HG03103 (cell line): ENCODE results near the gene HOXA13.

Experiments
- ATAC-seq: cut with Tn5 transposase; IDR thresholded peaks from one replicate; pipeline ENCODE4 v1.9.1; 2021; ENCODE audit warnings: low read depth; ENCODE audit not compliant: unreplicated experiment

Gene HOXA13

DNA sequence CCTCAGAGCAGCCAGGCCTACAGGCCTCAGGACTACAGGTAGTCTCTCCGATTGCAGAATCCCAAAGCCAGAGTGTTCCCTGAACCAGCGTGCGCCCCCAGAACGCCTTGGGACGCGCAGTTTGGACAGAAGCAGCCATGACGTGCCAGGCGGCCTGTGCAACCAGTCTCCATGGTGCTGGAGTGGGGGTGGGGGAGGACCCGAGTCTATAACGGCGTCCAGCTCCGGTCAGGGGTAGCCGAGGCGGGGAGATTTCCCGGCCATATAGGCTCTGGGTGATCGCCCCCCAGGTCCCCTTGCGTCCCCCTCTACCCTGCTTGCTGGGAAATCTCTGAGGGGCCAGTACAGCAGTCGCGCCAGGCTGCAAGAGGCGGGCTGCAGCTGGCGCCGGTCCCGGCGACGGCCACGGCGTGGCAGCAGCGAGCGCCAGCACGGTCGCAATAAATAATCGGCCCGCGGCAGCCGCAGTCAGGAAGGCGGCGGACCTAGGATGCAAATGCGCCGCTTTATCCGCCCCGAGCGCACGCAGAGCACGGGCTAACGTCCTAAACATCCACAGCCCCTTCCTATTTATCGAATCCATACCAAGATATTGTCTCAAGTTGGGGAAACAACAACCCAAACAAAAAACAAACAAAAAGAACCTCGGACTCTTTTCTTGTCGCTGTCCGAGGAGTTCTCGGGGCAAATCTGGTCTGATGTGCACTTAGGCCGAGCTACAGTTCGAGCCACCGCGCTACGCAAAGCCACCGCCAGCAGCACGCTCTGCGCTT, 49.1 kb downstream of the HOXA13 start:
- ATAC-seq = peak; percentile 68

DNA sequence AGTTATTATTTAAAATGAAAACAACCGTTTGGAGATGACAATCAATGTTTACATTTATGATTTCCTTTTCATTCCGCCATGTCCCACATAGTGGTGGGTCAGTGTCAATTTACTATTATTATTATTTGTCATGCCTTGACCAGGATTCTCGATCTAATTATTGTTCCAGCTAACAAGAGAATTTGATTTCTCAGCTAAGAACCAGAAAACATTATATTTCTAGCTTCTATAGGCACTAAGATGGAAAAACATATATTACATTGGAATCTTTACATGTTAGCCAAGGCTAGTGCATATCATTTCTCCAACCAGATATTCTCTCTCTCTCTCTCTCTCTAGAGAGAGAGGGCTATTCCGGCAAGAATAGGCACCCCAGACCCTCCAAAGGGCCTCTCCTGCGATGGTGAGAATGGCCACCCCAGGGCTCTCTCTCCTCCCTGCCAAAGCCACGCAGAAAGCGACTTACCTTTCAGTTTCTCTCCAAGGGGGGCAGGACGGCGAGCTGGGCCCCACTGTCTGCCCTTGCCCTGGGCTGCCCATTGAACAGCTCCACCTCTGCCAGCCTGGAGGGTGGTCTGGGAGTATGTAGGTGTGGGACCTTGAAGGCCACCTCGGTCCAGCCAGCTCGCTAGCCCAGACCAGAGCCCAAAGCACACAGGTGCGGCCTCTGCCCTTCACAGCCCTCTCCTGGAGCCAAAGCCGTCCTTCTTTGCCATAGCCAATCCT, 49.9 kb downstream of the HOXA13 start:
- no peak for ATAC-seq

DNA sequence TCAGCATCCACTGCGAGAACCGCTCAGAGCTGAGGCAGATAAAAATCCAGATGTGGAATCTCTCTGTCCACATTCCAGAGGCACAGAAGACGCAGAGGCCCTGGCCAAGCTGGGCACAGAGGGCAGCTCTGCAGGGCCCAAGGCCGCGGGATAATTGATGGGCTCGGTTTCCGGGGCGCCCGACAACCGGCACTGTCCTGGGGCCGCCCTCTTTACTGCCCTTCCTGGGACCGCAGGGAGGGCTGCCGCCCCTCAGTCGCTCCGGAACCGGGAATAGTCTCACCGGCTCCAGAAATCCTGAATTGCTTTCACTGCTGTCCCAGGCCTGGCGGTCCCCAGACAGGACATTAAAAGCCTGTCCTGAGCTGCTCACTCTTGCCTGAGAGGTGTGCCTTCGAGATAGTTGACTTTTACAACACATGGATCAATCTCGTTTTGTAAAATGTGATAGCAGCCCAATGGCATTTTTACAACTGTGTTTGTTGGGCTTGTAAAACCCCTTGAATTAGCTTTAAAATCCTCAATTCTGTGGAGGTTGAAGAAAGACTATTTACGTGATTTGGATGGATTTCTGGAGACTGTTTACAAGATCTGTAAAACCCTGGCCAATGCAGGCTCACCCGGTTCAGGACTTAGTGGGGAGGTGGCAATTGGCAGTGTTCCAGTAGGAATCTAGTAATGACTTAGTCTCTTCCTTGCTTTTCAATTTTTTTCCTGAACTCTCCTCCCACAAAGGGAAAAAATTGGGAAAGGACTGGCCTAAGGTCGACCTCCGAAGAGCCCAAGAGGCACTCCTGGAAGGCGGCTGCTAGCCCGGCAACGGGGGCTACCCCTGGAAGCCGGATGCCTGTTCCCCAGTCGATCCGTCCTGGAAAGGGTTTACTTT, 50.9 kb downstream of the HOXA13 start:
- no peak for ATAC-seq

DNA sequence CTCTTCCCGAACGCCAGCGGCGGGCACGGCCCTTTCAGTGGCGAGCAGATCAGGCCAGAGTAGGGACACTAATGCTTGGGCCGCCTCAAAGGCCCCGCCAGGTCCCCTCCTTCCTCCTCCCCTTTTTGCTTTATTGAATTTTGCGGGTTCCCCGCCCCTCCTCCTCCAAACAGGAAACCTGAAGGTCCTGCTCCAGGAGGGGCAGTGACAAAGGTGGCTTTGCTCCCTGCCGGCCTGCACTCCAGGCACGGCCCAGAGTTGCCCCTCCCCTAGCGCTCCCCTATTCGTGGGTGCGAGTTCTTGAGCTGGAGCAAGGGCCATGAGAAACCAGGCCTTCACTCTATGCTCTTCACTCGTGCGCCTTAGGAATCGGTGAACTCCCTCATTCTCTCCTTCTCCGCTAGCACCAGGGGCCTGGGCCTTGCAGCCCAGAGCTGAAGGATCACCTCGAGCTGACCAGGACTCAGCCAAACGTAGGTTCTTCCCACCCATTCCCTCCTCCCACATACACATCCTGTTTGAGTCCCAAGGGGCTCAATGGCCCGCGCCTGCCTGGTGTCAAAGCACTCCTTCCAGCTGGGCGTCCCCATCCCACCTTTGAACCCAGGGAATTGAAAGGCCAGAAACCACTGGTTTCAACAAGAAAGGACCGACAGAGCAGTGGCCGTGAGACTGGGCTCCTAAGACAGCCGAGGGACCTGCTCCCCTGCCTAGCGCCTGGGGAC, 51.7 kb downstream of the HOXA13 start:
- ATAC-seq = no peak

DNA sequence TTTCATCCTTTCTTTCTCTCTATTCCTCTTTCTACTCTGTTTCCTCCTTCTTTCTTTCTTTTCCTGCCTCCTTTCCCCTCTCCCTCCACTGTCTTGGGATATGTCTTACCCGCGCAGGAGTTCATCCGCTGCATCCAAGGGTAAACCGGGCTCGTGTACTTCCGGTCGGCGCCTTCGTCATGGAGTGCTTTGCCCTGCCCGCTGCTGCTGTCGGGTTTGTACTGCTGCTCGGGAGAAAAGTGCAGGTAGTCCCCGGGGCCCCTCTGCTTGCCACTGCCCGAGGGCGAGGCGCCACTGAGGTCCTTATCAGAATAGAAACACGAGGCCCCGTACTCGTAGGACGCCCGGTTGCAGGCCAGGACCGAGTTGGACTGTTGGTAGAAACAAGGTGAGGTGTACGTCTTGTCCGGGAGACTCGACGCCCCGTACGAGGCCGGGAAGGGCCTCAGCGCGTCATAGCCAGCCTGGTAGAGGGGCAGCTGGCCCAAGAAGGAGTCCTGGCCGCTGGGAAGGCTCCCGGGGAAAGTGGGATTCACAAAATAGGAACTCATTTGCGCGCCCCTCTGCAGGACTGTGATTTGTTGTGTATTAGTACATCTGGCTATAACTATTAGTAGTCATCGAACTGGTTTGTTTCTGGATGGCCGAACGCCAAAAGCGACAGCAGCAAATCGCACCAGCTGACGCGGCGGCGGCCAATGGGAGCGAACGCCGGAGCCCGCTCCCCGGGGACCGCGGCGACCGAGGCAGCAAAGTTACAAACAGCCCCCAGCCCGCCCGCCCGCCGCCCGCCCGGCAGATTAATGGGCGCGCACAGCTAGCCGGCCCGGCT, 52.5 kb downstream of the HOXA13 start, which contains the start of gene HOXA6:
Gene HOXA6 (minus strand): TSS at position 576 of the 832 bp plus-strand sequence. CDS start 25 bp downstream, at position 551.
- ATAC-seq = no peak

DNA sequence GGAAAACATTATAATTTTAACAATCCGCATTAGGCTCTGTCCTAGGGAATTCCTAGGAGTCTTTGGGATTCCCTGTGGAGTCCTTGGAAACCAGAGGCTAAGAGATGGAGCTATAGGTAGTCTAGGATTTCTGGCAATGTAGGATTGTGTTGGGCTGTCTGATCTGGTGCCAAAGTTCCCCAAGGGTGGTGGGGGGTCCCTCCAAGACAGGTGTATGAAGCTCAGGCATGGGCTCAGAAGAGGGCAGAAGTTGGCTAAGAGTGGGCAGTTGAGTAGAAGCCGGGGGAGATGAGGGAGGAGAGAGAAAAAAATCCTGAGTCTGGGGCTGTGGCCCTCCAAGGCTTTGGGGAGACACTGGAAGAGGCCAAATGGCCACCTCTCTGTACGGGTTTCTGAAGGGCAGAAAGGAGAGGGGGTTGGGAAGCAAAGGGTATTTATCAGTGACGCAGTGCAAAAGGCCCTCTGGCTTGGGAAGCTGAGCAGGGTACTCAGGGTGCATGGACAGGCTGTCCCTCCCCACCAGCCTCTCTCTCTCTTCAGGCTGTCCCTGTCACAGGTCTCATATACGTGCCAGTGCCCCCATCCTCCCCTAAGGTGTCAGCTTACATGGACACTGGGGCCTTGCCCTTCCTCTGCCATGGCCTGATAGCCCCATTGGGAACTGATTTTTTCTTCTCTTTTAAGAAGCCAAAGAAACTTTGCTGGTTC, 53.2 kb downstream of the HOXA13 start:
- no peak for ATAC-seq

DNA sequence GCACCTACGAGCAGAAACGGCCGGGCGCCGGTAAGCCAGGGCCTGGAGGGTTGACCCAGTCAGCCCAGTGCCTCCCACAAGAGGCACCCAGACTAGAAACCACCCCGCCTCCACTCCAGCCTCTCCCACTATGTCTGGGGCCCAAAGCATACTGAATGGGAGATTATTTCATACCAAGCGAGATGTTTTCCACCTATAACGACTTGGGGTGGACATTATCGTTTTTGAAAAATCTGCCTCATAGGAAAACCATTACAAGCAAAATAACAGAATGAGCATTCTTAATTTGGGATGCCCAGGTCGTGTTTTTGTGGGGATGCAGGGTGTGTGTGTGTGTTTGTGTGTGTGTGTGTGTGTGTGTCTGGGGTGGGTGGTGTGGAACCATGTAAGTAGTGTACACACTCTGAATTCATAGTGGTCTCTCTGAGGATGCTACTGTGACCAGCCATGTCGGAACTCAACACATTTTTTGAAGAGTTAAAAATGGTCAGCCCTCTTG, 53.9 kb downstream of the HOXA13 start:
- ATAC-seq = no peak

DNA sequence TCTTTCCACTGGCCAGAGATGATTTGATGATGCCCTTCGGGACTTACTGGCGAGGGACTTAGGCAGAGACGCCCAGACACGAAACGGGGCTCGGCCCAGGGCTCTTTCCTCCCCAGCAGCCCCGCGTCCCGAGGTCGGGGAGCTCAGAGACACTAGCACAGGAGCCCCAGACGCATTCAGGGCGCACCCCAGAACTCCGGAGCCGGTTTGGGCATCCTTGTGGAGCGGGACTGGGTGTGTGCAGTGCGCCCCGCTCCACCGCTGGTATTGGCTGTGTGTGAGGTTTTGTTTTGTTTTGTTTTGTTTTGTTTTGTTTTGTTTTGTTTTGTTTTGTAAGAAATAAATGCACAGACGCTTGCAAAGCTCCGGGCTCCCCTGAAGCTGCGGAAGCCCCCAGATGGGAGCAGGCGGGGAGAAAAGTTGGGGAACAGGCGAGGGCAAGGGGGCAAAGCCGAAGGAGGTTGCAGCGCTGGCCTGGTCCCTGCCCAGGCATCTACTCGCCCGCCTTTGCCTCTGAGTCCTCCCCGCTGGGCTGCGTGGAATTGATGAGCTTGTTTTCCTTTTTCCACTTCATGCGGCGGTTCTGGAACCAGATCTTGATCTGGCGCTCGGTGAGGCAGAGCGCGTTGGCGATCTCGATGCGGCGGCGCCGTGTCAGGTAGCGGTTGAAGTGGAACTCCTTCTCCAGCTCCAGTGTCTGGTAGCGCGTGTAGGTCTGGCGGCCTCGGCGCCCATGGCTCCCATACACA, 54.6 kb downstream of the HOXA13 start:
- no peak for ATAC-seq

DNA sequence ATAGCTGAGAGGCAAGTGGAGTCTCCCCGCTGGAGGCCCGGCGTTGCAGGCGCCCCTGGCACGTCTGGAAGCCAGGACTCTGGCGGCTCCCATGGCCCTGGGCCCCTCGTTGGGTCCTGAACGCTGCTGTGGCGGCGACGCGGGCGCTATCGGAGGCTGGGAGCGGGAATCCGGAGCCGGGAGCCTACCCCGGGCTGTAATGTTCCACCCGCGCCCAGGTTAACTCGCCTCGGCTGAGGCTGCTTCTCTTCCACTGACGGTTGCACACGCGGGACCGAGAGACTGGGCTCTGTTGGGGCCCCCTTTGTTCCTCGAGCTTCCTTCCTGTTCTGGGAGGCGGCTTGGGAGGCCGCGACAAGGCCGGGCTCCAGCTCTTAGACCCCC, 55.1 kb downstream of the HOXA13 start:
- no peak for ATAC-seq
